Endothelial cell (in vitro differentiated cells): ENCODE measurements around the gene SSBP3. TPM values are rescaled to one million over a fixed set of nuclear protein-coding genes. Genes with fewer than 3 reads are reported as not detected.
A peak's percentile ranks its signal among the peaks of the same experiment; 100 is the strongest.

Experiments used
- DNase-seq: peaks from one replicate; pipeline ENCODE4 v3.0.0; 2021; ENCODE audit warnings: low spot score
- H3K27ac Mint-ChIP-seq: one replicate; pipeline ENCODE4 v1.8.0; 2021; ENCODE audit warnings: mixed read lengths, inconsistent platforms; ENCODE audit not compliant: unreplicated experiment
- H3K27me3 Mint-ChIP-seq: one replicate; pipeline ENCODE4 v1.8.0; 2021; ENCODE audit warnings: mild to moderate bottlenecking, moderate library complexity, mixed read lengths, inconsistent platforms; ENCODE audit not compliant: unreplicated experiment
- H3K36me3 Mint-ChIP-seq: one replicate; pipeline ENCODE4 v1.8.0; 2021; ENCODE audit warnings: mild to moderate bottlenecking, low read depth, mixed read lengths, inconsistent platforms; ENCODE audit not compliant: unreplicated experiment
- H3K4me1 Mint-ChIP-seq: one replicate; pipeline ENCODE4 v1.8.0; 2021; ENCODE audit warnings: mild to moderate bottlenecking, mixed read lengths, inconsistent platforms; ENCODE audit not compliant: unreplicated experiment
- H3K4me3 Mint-ChIP-seq: one replicate; pipeline ENCODE4 v1.8.0; 2021; ENCODE audit warnings: mild to moderate bottlenecking, mixed read lengths, inconsistent platforms; ENCODE audit not compliant: unreplicated experiment
- H3K9me3 Mint-ChIP-seq: one replicate; pipeline ENCODE4 v1.8.0; 2021; ENCODE audit warnings: mixed read lengths, inconsistent platforms; ENCODE audit not compliant: unreplicated experiment
- total RNA-seq: library from RNA; stranded (reverse); fragmentation: NEBNext Ultra II Directional; extraction: Animal tissue kit (Norgen Biotek cat#: 25700); gene quantifications from one replicate; pipeline ENCODE4 v1.2.1, GENCODE V29; 2021; ENCODE audit not compliant: unreplicated experiment
- TF ChIP-seq, protein P1 (sequence below): fragments of 200-600 bp; sonication (generic); IDR thresholded peaks from one replicate; pipeline ENCODE4 v1.5.0; 2021; ENCODE audit warnings: antibody characterized with exemption; ENCODE audit not compliant: unreplicated experiment

Gene SSBP3
- total RNA-seq, 1 donor from 2014 or later = 142 TPM

DNA sequence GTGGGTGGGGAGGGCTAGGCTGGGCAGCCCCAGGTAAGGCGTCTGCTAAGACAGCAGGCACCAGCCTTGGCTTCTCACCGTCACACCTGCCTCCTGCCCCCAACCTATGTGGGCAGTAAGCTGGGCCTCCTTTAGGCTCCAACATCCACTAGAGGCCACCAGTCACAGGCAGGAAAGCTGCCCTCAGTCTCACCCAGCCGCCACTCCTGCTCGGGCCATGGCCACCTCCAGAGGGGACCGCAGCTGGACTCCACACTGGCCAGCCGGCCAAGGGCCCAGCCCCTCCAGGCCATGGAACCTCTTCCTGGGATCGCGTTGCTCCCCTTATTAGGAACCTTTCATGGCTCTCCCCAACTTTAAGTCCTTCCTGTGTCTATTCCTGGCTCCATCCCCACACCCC lies 131.7 kb downstream of the SSBP3 start:
- H3K4me1 Mint-ChIP-seq = peaks cover 34% of the 10 kb centered on the region
- peak overlapping the region; percentile 31 for H3K4me3 Mint-ChIP-seq
- peaks cover 15% of the 10 kb centered on the region for H3K27me3 Mint-ChIP-seq
- no peaks in the 10 kb centered on the region for H3K9me3 Mint-ChIP-seq
- H3K36me3 Mint-ChIP-seq = peaks cover 21% of the 10 kb centered on the region
- peak overlapping the region; percentile 83 for H3K27ac Mint-ChIP-seq
- no peak for DNase-seq
- TF ChIP-seq, protein P1, sequence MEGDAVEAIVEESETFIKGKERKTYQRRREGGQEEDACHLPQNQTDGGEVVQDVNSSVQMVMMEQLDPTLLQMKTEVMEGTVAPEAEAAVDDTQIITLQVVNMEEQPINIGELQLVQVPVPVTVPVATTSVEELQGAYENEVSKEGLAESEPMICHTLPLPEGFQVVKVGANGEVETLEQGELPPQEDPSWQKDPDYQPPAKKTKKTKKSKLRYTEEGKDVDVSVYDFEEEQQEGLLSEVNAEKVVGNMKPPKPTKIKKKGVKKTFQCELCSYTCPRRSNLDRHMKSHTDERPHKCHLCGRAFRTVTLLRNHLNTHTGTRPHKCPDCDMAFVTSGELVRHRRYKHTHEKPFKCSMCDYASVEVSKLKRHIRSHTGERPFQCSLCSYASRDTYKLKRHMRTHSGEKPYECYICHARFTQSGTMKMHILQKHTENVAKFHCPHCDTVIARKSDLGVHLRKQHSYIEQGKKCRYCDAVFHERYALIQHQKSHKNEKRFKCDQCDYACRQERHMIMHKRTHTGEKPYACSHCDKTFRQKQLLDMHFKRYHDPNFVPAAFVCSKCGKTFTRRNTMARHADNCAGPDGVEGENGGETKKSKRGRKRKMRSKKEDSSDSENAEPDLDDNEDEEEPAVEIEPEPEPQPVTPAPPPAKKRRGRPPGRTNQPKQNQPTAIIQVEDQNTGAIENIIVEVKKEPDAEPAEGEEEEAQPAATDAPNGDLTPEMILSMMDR = no peak

DNA sequence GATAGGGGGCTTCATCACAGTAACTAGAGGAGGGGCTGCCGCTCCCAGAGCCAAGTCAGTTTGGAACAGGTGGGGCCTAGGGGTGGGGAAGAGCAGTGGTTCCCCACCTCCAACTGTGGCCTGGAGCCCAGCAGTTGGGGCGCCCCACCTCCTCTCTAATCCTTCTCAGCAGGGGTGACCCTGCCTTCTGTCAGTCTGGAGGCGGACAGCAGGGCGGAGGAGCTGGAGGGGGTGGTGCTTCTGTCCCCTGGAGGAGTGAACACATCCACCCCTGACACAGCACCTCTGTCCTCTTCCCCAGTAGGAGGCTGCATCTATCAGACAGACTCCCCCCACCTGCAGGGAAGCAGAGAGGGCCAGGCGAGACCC lies 132.4 kb downstream of the SSBP3 start:
- no peak overlapping the region for H3K27ac Mint-ChIP-seq
- no peak overlapping the region for H3K4me3 Mint-ChIP-seq
- TF ChIP-seq, protein P1 = no peak
- peaks cover 15% of the 10 kb centered on the region for H3K27me3 Mint-ChIP-seq
- H3K4me1 Mint-ChIP-seq = peaks cover 40% of the 10 kb centered on the region
- DNase-seq = no peak
- H3K9me3 Mint-ChIP-seq = no peaks in the 10 kb centered on the region
- H3K36me3 Mint-ChIP-seq = peaks cover 24% of the 10 kb centered on the region

DNA sequence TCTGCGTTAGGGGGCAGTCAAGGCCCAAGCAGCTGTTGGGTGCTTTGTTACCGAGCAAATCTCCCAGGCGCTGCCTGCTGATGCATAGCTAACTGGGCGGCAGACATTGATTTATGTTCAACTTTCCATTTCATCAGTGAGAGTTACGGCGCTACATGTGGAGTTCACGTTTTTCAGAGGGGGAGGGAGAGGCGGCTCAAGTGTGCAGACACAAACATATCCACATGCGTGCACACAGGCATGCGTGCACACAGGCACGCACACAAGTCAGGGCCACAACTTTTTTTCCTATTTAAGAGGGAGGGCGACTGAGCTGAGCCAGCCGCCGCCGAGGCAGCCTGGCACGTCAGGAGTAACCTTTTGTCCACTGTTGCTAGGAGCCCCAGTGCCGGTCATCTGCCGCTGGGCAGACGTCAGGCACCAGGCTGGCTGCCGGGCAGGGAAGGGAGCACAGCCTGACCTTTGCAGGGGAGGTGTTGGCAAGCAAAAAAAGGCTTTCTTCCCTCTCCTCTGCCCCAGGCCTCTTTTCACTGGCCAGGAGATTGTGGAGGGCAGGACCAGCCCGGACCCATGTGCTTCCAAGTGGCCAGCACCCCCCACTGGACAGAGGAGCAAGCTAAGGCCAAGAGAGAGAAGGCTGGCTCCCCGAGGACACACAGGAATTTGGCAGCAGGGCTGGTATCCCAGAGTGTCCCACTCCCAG lies 133.0 kb downstream of the SSBP3 start:
- peaks cover 46% of the 10 kb centered on the region for H3K4me1 Mint-ChIP-seq
- peak overlapping the region; percentile 16 for H3K4me3 Mint-ChIP-seq
- DNase-seq = no peak

DNA sequence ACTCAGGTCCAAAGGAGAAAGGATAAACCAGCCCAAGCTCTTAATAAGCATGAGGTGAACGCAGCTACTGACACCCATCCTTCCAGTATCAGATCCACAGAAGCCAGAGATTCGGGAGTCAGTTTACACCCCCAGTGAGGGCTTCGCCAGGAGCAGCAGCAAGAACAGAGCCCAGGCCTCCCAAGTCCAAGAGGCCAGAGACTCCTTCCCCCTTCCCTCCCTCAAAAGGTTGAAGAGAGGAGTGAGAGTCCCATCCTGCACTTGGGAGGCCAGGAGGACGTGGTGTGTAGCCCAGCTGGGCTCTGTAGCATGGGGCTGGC lies 133.5 kb downstream of the SSBP3 start:
- TF ChIP-seq, protein P1 = no peak
- H3K4me3 Mint-ChIP-seq = no peak overlapping the region

More for the DNA sequence above, 133.0 kb downstream of the SSBP3 start:
- Mint-ChIP-seq H3K27me3 (peaks cover 17% of the 10 kb centered on the region), H3K9me3 (no peaks in the 10 kb centered on the region), H3K36me3 (peaks cover 26% of the 10 kb centered on the region), H3K27ac (peak overlapping the region; percentile 58)
- TF ChIP-seq, protein P1 = no peak

DNA sequence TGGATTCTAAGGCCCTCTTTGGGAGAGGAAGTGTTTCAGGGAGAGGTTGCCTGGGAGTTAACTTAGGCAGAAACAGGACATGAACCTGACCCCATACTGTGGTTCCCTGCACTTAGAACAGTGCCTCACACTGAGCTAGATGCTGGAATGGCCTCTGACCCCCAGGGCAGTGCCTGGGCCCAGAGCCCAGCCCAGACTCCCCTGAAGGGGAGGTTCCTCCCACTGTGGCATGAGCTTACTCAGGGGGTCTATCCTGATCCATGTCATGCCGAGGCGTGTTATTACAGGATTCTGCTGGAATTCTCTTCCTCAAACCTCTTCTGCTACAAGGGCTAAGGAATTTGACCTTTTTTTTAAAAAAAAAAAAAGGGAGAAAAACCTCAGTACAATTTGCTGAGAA lies 134.1 kb downstream of the SSBP3 start:
- TF ChIP-seq, protein P1 = no peak
- DNase-seq = no peak
- Mint-ChIP-seq H3K27ac (no peak overlapping the region), H3K4me1 (peaks cover 50% of the 10 kb centered on the region), H3K4me3 (no peak overlapping the region), H3K36me3 (peaks cover 23% of the 10 kb centered on the region), H3K9me3 (no peaks in the 10 kb centered on the region), H3K27me3 (peaks cover 14% of the 10 kb centered on the region)

More for the DNA sequence above, 133.5 kb downstream of the SSBP3 start:
- Mint-ChIP-seq H3K27me3 (peaks cover 18% of the 10 kb centered on the region), H3K9me3 (no peaks in the 10 kb centered on the region), H3K4me1 (peaks cover 48% of the 10 kb centered on the region), H3K27ac (no peak overlapping the region), H3K36me3 (peaks cover 27% of the 10 kb centered on the region)
- DNase-seq = no peak
